ENCODE measurements around the gene USP12.
"Not testable (repeated sequence)": the region's sequence is repeated elsewhere in the genome, so short reads cannot be mapped to it uniquely, and the experiment has no call there.

Gene USP12

GRCh38 chr13:27081893-27082679, 89.5 kb downstream of the USP12 start:
- no peak for FAIRE-seq

GRCh38 chr13:27080018-27080948, 91.3 kb downstream of the USP12 start:
- DNase-seq (ENCODE audit: insufficient read length, low spot score) = no peak
- no peak for FAIRE-seq

More at GRCh38 chr13:27081893-27082679, 89.5 kb downstream of the USP12 start:
- no peak for DNase-seq (ENCODE audit: insufficient read length, low spot score)

- FAIRE-seq (no peak), DNase-seq (ENCODE audit: insufficient read length, low spot score) (peak; percentile 3)
These were observed 92.1 kb downstream of the USP12 start for GRCh38 chr13:27079421-27079958.

- no peak for FAIRE-seq
- DNase-seq (ENCODE audit: insufficient read length, low spot score) = no peak
These were observed 94.2 kb downstream of the USP12 start for GRCh38 chr13:27077451-27077850.

GRCh38 chr13:27076421-27076820, 95.2 kb downstream of the USP12 start:
- FAIRE-seq = no peak
- DNase-seq (ENCODE audit: insufficient read length, low spot score) = no peak

GRCh38 chr13:27073186-27073585, 98.4 kb downstream of the USP12 start:
- DNase-seq (ENCODE audit: insufficient read length, low spot score) (no peak), FAIRE-seq (no peak)

- FAIRE-seq; DNase-seq (ENCODE audit: insufficient read length, low spot score): not testable (repeated sequence)
These were observed 105.5 kb downstream of the USP12 start for GRCh38 chr13:27066123-27066522.

- no peak for DNase-seq (ENCODE audit: insufficient read length, low spot score)
- no peak for FAIRE-seq
These were observed 106.0 kb downstream of the USP12 start for GRCh38 chr13:27065582-27065981.

GRCh38 chr13:27064252-27064995, 107.2 kb downstream of the USP12 start:
- FAIRE-seq = no peak
- no peak for DNase-seq (ENCODE audit: insufficient read length, low spot score)

GRCh38 chr13:27057817-27058216, 113.8 kb downstream of the USP12 start:
- FAIRE-seq (no peak), DNase-seq (ENCODE audit: insufficient read length, low spot score) (no peak)

- FAIRE-seq = no peak
- no peak for DNase-seq (ENCODE audit: insufficient read length, low spot score)
These were observed 116.1 kb downstream of the USP12 start for GRCh38 chr13:27055526-27055925.

GRCh38 chr13:27054760-27055159, 116.9 kb downstream of the USP12 start:
- FAIRE-seq = no peak
- DNase-seq (ENCODE audit: insufficient read length, low spot score) = no peak

- DNase-seq (ENCODE audit: insufficient read length, low spot score) (peak; percentile 41), FAIRE-seq (no peak)
These were observed 117.6 kb downstream of the USP12 start for GRCh38 chr13:27053902-27054595.

GRCh38 chr13:27053210-27053884, 118.3 kb downstream of the USP12 start:
- DNase-seq (ENCODE audit: insufficient read length, low spot score) (no peak), FAIRE-seq (no peak)

- DNase-seq (ENCODE audit: insufficient read length, low spot score) = no peak
- no peak for FAIRE-seq
These were observed 118.9 kb downstream of the USP12 start for GRCh38 chr13:27052551-27053208.

- FAIRE-seq (no peak), DNase-seq (ENCODE audit: insufficient read length, low spot score) (no peak)
These were observed 124.5 kb downstream of the USP12 start for GRCh38 chr13:27047081-27047480.

GRCh38 chr13:27044837-27045570, 126.6 kb downstream of the USP12 start:
- DNase-seq (ENCODE audit: insufficient read length, low spot score) = no peak
- no peak for FAIRE-seq

GRCh38 chr13:27043013-27043412, 128.6 kb downstream of the USP12 start:
- FAIRE-seq (peak; percentile 51), DNase-seq (ENCODE audit: insufficient read length, low spot score) (peak; percentile 82)

All from HTR-8/SVneo (cell line).